ENCODE measurements around the gene LCE1A.

DNA sequence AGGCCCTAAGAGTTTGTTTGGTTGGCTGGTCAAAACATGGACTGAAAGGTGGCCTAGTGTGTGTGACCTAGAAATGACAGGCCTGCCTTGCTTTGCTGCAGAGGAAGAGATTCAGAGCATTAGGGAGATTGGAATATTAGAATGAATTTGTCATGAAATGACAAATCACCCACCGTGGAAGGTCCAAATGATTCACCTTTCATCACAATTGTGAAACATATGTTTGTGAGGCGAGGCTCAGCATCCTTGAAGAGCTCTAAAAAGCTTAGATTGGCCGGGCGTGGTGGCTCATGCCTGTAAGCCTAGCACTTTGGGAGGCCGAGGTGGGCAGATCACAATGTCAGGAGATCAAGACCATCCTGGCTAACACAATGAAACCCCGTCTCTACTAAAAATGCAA lies 10.0 kb upstream of the LCE1A start:
- TF ChIP-seq ZFP3 (CRISPR knock-in tag; IDR thresholded peaks at IDR 0.05) (no peak), ZNF8 (CRISPR knock-in tag; IDR thresholded peaks at IDR 0.05) (no peak), RARB (CRISPR knock-in tag; IDR thresholded peaks at IDR 0.05) (no peak), TCF4 (CRISPR knock-in tag; IDR thresholded peaks at IDR 0.05; ENCODE audit: borderline replicate concordance) (no peak), ESRRG (CRISPR knock-in tag; IDR thresholded peaks at IDR 0.05) (no peak), ZNF565 (CRISPR knock-in tag; conservative IDR thresholded peaks at IDR 0.05; ENCODE audit: low read depth) (no peak), ZNF70 (CRISPR knock-in tag; IDR thresholded peaks at IDR 0.05) (no peak), ARNTL (CRISPR knock-in tag; IDR thresholded peaks at IDR 0.05; ENCODE audit: borderline replicate concordance, low read depth) (no peak)
- TF ChIP-seq, protein P1, sequence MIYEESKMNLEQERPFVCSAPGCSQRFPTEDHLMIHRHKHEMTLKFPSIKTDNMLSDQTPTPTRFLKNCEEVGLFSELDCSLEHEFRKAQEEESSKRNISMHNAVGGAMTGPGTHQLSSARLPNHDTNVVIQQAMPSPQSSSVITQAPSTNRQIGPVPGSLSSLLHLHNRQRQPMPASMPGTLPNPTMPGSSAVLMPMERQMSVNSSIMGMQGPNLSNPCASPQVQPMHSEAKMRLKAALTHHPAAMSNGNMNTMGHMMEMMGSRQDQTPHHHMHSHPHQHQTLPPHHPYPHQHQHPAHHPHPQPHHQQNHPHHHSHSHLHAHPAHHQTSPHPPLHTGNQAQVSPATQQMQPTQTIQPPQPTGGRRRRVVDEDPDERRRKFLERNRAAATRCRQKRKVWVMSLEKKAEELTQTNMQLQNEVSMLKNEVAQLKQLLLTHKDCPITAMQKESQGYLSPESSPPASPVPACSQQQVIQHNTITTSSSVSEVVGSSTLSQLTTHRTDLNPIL (CRISPR knock-in tag; IDR thresholded peaks at IDR 0.05; ENCODE audit: low read depth) = no peak
- TF ChIP-seq, protein P2, sequence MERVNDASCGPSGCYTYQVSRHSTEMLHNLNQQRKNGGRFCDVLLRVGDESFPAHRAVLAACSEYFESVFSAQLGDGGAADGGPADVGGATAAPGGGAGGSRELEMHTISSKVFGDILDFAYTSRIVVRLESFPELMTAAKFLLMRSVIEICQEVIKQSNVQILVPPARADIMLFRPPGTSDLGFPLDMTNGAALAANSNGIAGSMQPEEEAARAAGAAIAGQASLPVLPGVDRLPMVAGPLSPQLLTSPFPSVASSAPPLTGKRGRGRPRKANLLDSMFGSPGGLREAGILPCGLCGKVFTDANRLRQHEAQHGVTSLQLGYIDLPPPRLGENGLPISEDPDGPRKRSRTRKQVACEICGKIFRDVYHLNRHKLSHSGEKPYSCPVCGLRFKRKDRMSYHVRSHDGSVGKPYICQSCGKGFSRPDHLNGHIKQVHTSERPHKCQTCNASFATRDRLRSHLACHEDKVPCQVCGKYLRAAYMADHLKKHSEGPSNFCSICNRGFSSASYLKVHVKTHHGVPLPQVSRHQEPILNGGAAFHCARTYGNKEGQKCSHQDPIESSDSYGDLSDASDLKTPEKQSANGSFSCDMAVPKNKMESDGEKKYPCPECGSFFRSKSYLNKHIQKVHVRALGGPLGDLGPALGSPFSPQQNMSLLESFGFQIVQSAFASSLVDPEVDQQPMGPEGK (CRISPR knock-in tag; IDR thresholded peaks at IDR 0.05; ENCODE audit: borderline replicate concordance) = no peak

All from SK-N-SH treated with all-trans-retinoic acid at 6 μM for 48 hours (cell line).